GM18526 (cell line): ENCODE data around the gene TSHZ1.

Experiments
- POLR2A ChIP-seq: IDR thresholded peaks from 3 replicates; pipeline ENCODE4 v1.6.1; 2011; ENCODE audit not compliant: insufficient read length; ENCODE audit errors: extremely low read depth

Gene TSHZ1, protein sequence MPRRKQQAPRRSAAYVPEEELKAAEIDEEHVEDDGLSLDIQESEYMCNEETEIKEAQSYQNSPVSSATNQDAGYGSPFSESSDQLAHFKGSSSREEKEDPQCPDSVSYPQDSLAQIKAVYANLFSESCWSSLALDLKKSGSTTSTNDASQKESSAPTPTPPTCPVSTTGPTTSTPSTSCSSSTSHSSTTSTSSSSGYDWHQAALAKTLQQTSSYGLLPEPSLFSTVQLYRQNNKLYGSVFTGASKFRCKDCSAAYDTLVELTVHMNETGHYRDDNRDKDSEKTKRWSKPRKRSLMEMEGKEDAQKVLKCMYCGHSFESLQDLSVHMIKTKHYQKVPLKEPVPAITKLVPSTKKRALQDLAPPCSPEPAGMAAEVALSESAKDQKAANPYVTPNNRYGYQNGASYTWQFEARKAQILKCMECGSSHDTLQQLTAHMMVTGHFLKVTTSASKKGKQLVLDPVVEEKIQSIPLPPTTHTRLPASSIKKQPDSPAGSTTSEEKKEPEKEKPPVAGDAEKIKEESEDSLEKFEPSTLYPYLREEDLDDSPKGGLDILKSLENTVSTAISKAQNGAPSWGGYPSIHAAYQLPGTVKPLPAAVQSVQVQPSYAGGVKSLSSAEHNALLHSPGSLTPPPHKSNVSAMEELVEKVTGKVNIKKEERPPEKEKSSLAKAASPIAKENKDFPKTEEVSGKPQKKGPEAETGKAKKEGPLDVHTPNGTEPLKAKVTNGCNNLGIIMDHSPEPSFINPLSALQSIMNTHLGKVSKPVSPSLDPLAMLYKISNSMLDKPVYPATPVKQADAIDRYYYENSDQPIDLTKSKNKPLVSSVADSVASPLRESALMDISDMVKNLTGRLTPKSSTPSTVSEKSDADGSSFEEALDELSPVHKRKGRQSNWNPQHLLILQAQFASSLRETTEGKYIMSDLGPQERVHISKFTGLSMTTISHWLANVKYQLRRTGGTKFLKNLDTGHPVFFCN (N-terminal part only)

DNA sequence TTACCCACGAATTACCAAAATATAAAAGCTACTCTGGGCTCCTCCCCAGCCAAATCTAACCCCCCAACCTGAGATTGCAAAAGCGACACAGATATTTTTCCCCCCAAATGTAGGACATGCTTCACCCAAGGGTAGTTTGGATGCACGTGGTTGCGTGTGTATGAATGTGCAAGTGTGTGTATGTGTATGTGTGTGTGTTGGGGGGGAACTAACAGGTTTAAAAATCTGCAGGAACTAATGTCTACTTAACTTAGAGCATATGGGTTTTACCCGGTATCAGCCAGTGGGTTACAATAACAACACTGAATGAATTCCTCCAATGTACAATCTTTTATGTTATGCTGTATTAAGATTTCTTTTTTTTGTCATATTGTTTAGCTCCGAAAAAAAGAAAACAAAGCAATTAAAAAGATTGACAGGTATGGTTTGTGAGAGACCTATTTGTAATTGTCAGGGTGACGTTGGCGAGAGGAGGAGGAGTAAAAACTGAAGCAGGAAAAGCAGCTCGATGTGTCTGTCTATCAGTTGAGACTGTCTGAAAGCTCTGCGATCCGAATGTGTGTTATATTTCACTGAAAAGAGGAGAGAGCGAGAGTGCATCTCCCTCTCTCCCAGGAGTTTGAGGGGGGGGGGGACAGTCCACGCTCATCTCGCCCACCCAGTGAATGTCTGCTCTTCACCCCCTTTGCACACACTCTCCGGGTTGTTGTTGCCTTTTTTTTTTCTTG, at the start of gene TSHZ1:
TSHZ1 (plus strand) TSS at position 524 of the 728 bp plus-strand sequence. CDS start 1,080 bp downstream, outside the sequence.
- TF ChIP-seq POLR2A = no peak

DNA sequence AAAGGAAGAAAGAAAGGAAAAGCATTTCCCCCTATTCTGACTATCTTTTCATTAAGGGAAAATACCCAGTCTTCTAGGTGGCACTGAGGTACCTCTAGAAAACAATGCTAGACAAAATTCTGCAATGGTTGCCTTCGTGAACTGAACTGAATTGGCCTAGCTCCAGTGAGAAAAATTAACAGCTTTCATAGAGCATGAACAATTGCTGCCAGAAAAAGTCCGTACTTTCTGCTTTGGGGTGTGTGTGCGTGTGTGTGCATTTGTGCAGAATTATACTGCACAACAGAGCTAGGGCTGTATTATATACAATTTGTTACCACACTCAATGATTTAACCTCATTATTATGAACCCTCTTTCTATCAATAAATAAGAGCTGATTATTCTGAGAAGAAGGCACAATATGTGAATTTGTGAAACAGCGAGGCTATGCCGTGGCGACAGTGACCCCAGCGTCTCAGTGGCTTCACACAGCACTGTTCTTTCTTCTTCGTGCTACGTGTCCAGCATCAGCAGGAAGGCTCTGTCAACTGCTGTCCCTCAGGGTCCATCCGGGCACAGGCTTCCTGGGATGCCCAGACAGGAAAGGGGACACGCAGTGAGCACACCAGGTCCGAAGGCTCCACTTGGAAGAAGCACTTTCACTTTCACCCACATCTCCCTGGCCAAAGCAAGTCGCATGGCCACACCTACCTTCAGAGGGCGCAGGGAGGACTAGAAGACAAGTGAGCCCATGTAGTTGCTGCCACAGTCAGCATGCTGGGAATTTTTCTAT, 49.2 kb upstream of the TSHZ1 start:
- no peak for TF ChIP-seq POLR2A

DNA sequence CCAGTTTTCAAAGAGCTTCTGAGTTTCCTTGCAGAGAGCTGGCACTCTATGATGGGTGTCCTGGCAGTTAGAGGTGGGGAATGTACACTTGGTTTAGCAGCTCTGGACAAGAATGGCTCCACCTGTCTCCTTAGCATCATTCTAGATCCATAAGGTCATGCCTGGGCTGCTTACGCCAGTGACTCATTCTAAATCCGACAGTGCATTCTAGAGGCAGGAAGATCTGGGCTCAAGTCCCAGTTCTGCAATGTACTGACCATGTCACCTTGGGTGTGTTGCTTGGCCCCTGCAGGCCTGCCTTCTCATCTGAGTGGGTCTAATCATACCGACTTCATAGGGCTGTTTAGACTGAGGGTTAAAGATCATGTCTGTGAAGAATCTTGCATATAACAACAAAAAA, 48.1 kb upstream of the TSHZ1 start:
- no peak for TF ChIP-seq POLR2A

DNA sequence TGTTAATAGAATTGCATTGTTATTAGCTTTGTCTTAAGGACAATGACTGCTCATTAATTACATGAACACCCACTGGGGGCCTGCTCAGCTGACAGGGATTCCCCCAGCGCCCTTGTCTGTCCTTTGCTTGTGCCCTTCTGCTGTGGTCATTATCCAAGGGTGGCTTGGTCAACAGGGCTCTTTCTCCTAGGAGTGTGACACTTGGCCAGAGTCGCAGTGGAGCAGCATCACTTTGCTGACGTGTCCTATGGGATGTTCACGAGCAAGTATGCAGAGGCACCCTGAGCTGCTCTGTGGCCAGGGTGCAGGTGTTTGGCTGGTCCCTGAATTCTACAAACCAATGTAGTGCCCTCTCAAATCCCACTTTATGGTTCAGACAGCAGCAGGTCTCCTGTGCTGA, 47.6 kb upstream of the TSHZ1 start:
- no peak for TF ChIP-seq POLR2A

DNA sequence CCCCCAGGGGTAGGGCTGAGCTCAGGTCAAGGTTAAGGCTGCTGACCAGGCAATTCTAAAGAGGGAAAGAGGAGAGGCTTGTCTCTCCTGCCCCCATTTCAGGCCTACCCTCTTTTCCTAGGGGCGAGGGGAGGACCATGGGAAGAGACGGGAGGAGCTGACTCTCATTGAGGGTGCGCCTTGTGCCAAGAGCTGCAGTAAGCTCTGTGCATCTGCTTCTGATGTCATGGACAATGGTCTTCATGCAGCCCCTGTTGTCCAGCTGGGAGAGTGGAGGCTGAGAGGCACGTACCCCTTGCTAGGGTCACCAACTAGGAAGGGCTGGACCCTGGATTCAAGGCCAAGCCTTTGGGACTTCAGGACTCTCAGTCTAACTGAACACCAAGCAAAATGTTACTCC, 46.9 kb upstream of the TSHZ1 start:
- TF ChIP-seq POLR2A = no peak

DNA sequence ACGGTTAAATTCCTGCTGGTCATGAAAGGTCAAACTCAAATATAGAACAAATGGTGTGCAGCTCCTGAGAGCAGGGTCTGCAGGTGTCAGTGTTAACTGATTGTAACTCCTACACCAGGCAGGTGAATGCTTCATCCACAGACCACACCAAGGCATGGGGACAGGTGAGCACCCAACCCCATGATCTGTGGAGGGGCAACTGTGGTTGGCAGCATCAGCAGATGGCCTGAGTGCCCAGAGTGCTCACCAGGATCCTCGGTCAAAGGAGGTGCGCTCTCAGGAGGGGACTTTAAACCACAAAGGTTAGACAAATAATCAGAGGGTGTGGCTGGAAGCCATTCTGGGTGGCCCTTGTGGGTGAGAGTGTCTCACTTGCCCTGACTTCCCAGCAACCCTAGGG, 46.1 kb upstream of the TSHZ1 start:
- no peak for TF ChIP-seq POLR2A

DNA sequence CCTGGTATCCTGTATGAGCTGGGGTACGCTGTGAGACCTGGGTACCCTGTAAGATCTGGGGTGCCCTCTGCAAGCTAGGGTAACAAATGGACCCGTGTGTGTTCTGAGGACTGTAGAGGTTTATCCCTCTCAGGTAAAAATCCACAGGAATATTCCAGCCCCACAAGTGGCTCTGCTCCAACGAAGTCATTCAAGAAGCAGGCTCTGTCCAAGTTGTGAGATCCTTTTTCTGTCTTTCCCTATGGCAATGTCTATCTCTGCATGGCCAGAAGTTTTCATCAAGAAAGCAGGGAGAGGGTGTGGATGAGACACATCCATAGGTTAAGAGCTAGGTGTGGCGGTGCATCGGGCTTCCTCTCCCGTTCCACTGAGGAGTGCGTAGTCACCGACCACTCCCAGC, 44.7 kb upstream of the TSHZ1 start:
- TF ChIP-seq POLR2A = no peak

DNA sequence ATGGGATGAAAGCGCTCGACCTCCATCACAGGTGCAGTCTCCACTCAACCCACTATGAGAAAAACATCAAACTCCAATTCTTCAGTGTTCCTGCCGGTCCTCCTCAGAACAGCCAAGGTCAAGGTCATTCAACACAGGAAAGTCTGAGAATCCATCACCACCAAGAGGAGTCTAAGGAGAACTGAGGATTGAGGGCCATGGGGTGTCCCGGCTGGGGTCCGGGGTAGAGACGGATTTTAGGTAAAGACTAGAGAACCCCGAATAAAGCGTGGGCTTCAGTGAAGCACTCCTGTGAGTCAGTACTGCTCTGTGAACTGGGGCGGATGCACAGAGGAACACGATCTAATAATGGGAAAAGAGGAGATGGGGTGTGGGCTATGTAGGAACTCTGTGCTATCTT, 43.5 kb upstream of the TSHZ1 start:
- TF ChIP-seq POLR2A = no peak

DNA sequence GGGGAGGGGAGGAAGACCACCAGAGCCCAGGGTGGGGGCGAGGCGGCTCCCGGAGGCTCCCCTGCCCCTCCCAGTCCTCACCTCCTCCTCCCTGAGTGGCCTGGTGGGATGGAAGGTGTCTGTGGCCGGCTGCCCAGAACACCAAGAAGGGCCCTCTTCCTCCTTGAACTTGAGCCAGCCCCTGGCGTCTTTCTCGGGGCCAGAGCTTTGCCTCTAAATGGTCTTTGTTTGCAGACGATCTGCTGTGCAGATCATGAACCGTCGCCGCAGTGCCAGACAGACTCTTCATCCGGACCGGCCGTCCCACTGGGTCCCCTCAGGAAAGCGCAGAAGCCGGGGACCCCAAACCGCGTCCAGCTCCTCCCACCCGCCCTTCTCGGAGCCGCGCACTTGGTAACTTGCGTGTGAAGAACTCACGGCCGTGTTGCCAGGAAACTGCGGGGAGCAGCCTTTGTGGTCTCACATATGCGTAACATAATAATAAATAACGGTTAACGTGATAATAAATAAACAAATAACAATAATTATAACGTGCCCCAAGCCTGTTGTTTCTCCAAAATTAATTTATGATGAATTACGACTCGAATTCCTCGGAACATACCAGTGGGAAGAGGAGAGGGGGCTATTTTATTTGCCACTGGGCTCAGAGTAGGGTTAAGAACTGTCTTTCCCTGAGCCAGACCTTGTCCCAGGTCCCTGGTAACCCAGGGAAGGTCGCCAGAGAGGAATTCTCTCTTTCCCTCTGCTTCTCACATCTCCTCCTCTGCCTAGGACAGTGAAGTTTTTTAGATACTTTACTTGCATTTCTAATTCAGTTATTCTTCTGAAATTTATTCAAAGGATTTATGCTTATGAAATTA, 42.6 kb upstream of the TSHZ1 start:
- no peak for TF ChIP-seq POLR2A

DNA sequence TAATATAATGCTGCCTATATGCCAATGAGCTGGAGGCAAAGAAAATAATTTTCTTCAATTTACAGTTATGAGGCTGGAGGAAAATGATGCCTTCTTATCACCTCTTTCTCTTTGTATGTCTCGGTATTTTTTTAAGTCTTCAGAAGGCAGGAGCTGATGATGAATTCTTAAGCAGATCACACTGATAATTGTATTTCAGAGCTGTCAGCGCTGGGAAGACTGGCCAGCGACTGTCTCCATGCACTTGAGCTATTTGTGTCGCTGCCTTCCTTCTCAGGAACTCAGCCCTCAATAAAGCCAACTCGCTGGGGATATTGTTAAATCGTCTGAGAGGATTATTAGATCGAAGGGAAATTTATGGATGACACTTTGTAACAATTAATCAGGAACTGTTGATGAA, 42.0 kb upstream of the TSHZ1 start:
- no peak for TF ChIP-seq POLR2A

DNA sequence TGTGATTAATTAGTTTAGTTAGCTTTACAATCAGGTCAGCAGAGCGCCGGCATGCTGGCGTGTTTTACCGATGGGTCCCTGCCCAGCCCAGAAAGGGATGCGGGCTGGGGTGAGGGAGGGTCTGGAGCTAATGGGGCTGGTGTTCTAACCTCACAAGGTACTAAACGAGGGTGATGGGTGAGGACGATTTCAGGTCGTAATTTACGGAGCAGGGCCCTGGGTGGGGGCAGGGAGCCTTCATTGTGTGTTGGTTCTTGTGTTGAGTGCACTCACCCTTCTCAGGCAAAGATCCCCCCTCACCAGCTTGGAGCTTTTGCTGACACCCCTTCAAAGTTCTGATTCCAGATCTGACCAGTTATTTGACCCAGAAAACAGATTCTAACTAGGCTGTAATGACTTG, 41.2 kb upstream of the TSHZ1 start:
- TF ChIP-seq POLR2A = no peak

DNA sequence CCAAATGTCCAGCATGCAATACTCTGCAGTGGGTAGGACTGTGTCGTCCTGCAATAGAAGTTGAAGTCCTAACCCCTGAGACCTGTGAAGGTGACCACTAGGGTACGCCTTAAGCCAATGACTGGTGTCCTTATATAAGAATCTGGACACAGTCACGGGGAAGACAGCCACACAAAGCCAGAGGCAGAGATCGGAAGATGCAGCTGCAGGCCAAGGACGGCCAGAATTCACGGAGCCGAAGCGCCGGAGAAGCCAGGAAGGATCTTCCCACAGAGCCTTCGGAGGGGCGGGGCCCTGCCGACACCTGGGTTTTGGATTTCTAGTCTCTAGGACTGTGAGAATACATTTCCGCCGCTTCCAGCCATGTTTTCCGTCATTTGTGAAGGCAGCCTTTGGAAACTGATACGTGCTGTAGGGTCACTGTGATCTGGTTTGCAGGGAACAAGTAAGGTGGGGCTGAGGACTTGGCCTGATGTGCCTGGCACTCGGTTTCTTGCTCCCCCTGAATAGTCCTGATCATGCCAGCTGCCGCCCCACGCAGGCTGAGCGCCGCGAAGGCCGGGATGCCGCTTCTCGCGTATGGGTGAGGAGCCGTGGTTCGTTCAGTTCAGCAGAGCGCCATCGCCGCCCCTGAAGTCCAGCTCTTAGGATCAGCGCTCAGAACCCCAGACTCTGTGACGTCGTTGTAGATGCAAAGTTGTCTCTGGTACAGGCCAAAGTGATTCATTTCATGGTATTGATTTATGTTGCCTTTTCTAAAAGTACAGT, 40.4 kb upstream of the TSHZ1 start:
- no peak for TF ChIP-seq POLR2A

DNA sequence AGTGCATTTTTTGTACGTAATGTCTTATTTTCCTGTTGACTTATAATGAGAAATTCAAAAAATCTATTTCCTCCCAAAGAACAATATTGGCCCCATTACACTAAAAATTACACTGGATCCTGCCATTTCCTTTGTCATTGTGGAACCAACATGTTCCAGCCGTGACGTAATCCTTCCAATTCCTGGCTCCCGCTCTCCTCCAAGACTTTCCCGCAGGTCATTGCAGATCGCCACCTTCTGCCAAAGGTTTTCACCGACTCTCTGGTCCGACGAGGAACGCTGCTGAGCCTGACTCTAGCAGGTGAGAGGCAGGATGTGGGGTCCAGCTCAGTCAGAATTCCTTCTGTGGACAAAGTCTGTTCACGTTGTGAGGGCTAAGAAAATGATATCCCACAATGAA, 39.7 kb upstream of the TSHZ1 start:
- no peak for TF ChIP-seq POLR2A
